Mucosa of descending colon (tissue), 3 donors: ENCODE results near the gene PDE8B. TPM values are rescaled to one million over a fixed set of nuclear protein-coding genes. Genes with fewer than 3 reads are reported as not detected.
A peak's percentile ranks its signal among the peaks of the same experiment; 100 is the strongest.

Source experiments
- ATAC-seq: fragments of 200-7000 bp; cut with Tn5 transposase; one replicate; pipeline ENCODE4 v1.9.1; 2020; ENCODE audit warnings: mild to moderate bottlenecking, moderate library complexity
- DNase-seq, 3 donors: peaks; one replicate each; pipeline ENCODE4 v3.0.0-alpha.2; 2020
- H3K36me3 ChIP-seq: fragments of 200-600 bp; one replicate; pipeline ENCODE4 v1.8.0; 2021; ENCODE audit warnings: low read depth, mild to moderate bottlenecking
- H3K4me1 ChIP-seq: fragments of 200-600 bp; one replicate; pipeline ENCODE4 v1.8.0; 2021; ENCODE audit warnings: low read depth, mild to moderate bottlenecking
- H3K4me3 ChIP-seq: fragments of 200-600 bp; one replicate; pipeline ENCODE4 v1.8.0; 2021; ENCODE audit warnings: mild to moderate bottlenecking
- H3K9me3 ChIP-seq: fragments of 200-600 bp; one replicate; pipeline ENCODE4 v1.8.0; 2021; ENCODE audit warnings: mild to moderate bottlenecking
- CTCF ChIP-seq: fragments of 200-600 bp; IDR thresholded peaks from one replicate; pipeline ENCODE4 v1.8.0; 2022; ENCODE audit warnings: antibody characterized with exemption, mild to moderate bottlenecking
- intact Hi-C, 2 donors: fragments of 100-400 bp; cut with DNase I in 1 of 2; cut with micrococcal nuclease in 1 of 2; formaldehyde crosslinking; loops; one replicate each; pipeline versions ENCODE4 v1.11.0 to v1.11.1; 2022; cut with DNase I, micrococcal nuclease
- total RNA-seq, 3 donors: library from RNA; stranded (reverse); fragmentation: NEBNext Ultra II Directional in 2 of 3; extraction: Animal tissue kit (Norgen Biotek cat#: 25700) in 2 of 3; gene quantifications; one replicate each; pipeline versions ENCODE4 v1.2.1 to v1.2.4, GENCODE V29; 2021 to 2023
- donor health status: DM: no; HTN: no; CAD: no; lungs with moderate emphysema.
- donor health status: DM: no; HTN: no; CAD: no.
- donor health status: DM: no; HTN: yes; CAD: no.

PDE8B gene
- total RNA-seq, 3 donors from 2014 or later, result 0.52 to 6.9 (median 0.70) TPM

- no peaks in the 10 kb centered on the region for H3K36me3 ChIP-seq
- no peak overlapping the region for H3K4me3 ChIP-seq
- H3K4me1 ChIP-seq, result no peaks in the 10 kb centered on the region
- TF ChIP-seq CTCF, result no peak
- DNase-seq (no peak), ATAC-seq (no peak)
- intact Hi-C loops, result no loop called here
- H3K9me3 ChIP-seq, result no peaks in the 10 kb centered on the region
Measured at GRCh38 chr5:77398896-77399295, 188.4 kb downstream of the PDE8B start.

- Histone ChIP-seq H3K4me3 (no peak overlapping the region), H3K4me1 (no peaks in the 10 kb centered on the region), H3K36me3 (no peaks in the 10 kb centered on the region), H3K9me3 (no peaks in the 10 kb centered on the region)
- ATAC-seq, result peak; percentile 21
- DNase-seq, result no peak
- intact Hi-C loops, result no loop called here
- TF ChIP-seq CTCF, result no peak
Measured at GRCh38 chr5:77400645-77401044, 190.2 kb downstream of the PDE8B start.

- Histone ChIP-seq H3K36me3 (no peaks in the 10 kb centered on the region), H3K4me3 (no peak overlapping the region), H3K4me1 (no peaks in the 10 kb centered on the region), H3K9me3 (no peaks in the 10 kb centered on the region)
- no peak for TF ChIP-seq CTCF
- ATAC-seq, result no peak
- no peak for DNase-seq
- intact Hi-C loops, result no loop called here
Measured at GRCh38 chr5:77402796-77403195, 192.3 kb downstream of the PDE8B start.

GRCh38 chr5:77407152-77407551 lies 196.7 kb downstream of the PDE8B start:
- no peaks in the 10 kb centered on the region for H3K36me3 ChIP-seq
- no peak for TF ChIP-seq CTCF
- H3K9me3 ChIP-seq, result no peaks in the 10 kb centered on the region
- DNase-seq (no peak), ATAC-seq (no peak)
- no peaks in the 10 kb centered on the region for H3K4me1 ChIP-seq
- H3K4me3 ChIP-seq, result no peak overlapping the region
- intact Hi-C loops, result no loop called here

GRCh38 chr5:77409870-77410621 lies 199.6 kb downstream of the PDE8B start:
- ATAC-seq, result no peak
- no peak for TF ChIP-seq CTCF

More at GRCh38 chr5:77409870-77410621, 199.6 kb downstream of the PDE8B start:
- intact Hi-C loops, result no loop called here
- H3K4me3 ChIP-seq, result no peak overlapping the region
- H3K36me3 ChIP-seq, result no peaks in the 10 kb centered on the region
- H3K9me3 ChIP-seq, result no peaks in the 10 kb centered on the region
- H3K4me1 ChIP-seq, result no peaks in the 10 kb centered on the region
- DNase-seq, result no peak
